HG02973 (cell line): ENCODE data around the gene SLC46A2.

Experiments used
- ATAC-seq: cut with Tn5 transposase; IDR thresholded peaks from one replicate; pipeline ENCODE4 v1.9.1; 2021; ENCODE audit warnings: moderate library complexity; ENCODE audit not compliant: unreplicated experiment

The SLC46A2 gene

GRCh38 chr9:112833081-112833480 lies 57.6 kb downstream of the SLC46A2 start:
- ATAC-seq: no peak

DNA sequence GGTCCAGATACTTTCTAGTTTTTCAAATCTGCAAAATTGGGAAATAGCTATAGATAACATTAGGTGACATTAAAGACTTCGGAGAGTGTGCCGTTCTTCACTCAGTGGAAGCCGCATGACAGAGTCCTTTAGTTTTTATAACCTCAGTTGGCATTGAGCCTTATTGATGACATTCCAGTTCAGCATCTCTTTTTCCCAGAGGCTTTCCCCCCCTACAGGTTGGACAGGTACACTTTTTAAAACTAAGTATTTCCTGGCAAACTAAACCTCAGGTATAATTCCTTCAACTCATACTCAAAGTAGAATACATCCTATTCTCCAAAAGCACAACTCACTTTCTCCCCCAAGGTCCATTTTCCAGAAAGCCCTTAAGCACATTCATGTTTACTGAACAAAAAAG lies 58.7 kb downstream of the SLC46A2 start:
- ATAC-seq: no peak

DNA sequence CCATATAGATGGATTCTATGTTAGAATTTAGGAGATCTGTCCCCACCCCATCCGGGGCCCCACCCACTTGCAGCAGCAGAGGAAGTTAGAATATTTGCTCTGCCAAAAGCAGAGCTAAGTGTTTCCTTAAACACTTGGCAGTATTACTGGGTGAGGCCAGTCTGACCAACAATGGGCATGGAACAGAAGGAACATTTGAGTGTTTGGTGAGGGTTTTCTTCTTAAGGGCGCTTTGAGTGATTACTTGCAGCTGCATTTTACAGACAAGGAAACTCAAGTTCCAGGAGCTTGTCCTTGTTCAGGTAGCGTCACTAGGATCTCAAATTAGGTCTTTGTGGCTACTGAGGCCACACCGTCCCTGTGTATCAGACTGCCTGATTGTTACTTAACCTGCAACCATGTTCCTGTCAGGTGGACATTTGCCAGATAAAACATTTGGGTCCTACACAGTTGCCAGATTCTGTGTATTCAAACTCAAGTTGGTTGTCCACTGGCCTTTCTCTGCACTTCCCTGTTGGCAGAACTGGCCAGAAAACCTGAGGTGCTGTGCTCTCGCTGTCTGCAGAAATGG lies 59.3 kb downstream of the SLC46A2 start:
- ATAC-seq: no peak
